Measurements from ENCODE around the gene NREP.
"Not testable (repeated sequence)": the region's sequence is repeated elsewhere in the genome, so short reads cannot be mapped to it uniquely, and the experiment has no call there.

The NREP gene

GRCh38 chr5:111735583-111736270 is 21.3 kb downstream of the NREP start:
- DNase-seq: peak; percentile 62

GRCh38 chr5:111734597-111734996 is 22.4 kb downstream of the NREP start:
- DNase-seq: no peak

DNA sequence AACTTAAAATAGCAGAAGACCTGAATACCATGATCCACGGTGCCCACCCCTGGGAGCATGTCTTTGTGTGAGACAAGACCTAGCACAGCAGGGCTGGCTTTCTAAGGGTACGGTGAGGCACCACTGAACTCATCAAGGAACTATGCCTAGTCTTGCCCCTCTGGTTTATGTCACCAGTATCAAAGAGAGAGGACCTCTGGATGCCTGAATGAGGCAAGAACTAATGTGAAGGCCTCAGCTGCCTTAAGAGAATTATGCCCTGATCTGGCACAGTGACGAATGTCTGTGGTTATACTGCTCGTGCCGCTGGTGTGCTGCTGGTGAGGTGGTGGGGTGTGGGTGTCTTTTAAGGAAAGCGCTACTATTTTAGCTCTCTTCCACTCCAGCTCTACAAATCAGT is 23.0 kb downstream of the NREP start:
- no peak for DNase-seq

DNA sequence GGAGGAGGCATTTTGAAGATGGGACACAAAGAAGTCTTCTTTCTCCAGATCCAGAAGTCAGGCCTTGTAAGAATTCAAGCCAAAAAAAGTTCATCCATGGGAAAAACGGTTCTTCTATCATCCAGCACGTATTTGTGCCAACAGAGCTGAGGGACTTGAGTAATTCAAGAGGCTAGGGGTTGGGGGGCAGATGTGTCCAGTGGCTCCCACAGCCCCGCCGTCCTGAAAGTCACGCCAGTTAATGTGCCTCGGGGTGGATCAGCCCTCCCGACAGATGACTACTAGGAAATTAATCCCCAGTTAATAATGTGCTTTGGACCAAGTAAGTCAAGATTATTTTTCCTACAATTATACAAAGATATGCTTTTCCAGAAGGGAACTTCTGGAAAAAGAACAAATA is 23.4 kb downstream of the NREP start:
- DNase-seq: no peak

GRCh38 chr5:111731638-111732037 is 25.4 kb downstream of the NREP start:
- DNase-seq: no peak

GRCh38 chr5:111730659-111731382 is 26.2 kb downstream of the NREP start:
- no peak for DNase-seq

- no peak for DNase-seq
Observed at GRCh38 chr5:111728941-111729340, 28.1 kb downstream of the NREP start.

- DNase-seq: no peak
Observed at GRCh38 chr5:111726986-111727385, 30.0 kb downstream of the NREP start.

DNA sequence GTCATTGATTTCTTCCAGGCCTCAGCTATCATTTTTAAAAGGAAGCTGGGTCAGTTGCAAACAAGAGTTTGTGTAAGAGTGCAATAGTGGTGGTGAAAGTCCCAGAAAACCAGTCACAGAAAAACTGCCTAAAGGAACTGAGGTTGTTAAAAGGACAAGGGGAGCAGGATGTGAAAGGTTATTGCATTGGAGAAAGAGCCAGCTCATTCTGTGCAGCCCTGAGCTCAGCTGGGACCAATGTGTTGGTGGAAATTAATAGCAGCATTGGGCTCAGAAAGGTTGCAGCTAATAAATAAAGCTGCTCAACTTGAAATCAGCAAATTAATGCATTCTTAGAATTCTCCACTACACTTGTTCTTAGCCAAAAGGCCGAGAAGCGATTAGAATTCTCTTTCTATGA is 34.9 kb downstream of the NREP start:
- no peak for DNase-seq

- DNase-seq: no peak
Observed at GRCh38 chr5:111720333-111720890, 36.6 kb downstream of the NREP start.

DNA sequence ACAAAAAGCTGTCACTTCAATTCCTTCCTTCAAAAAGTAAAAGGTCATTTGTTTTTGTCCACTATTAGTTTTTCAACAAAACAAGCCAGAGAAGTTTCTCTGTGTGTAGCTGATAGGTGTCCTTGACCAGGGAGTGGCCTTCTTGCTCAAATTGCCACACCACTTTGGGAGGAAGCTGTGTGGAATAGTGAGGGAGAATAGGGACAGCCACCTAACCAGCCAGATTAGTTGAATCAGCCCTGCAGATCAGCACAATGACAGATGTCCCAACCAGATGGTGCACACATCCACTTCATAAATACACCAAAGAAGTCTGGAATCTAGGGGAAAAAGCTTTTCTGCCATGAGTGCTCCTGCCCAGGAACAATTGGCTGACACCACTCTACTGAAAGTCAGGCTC is 37.2 kb downstream of the NREP start:
- no peak for DNase-seq

DNA sequence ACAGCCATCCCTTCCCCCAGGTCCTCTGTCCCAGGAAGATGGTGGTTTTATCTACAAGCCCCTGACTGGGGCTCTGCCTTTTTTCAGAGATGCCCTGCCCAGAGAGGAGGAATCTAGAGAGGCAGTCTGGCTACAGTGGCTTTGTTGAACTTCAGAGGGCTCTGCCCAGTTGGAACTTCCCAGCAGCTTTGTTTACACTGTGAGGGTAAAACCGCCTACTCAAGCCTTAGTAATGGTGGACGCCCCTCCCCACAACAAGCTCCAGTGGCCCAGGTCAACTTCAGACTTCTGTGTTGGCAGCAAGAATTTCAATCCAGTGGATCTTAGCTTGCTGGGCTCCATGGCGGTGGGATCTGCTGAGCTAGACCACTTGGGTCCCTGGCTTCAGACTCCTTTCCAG is 40.2 kb downstream of the NREP start:
- DNase-seq: not testable (repeated sequence)

- DNase-seq: no peak
Observed at GRCh38 chr5:111707630-111708164, 49.3 kb downstream of the NREP start.

- no peak for DNase-seq
Observed at GRCh38 chr5:111706345-111706744, 50.6 kb downstream of the NREP start.

GRCh38 chr5:111704452-111705085 is 52.4 kb downstream of the NREP start:
- DNase-seq: no peak

DNA sequence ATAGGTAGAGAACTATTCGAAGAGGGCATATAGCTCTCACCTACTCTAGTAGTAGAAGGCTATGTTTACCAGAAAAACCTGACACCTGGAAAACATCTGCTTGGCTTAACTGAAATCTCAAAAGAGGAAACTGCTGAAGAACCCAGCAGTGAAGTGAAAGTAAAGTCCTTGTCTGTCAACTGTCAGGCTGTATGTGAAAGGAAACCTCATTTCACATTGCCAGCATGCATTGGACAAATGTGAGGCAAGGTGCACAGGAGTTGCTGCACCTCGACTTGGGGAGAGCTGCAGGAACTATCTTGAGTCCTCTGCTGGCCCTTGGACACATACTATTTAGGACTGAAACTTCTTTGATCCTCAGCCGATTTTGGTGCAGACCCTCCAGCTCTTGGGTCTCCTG is 53.3 kb downstream of the NREP start:
- no peak for DNase-seq

GRCh38 chr5:111699976-111700375 is 57.0 kb downstream of the NREP start:
- DNase-seq: no peak

DNA sequence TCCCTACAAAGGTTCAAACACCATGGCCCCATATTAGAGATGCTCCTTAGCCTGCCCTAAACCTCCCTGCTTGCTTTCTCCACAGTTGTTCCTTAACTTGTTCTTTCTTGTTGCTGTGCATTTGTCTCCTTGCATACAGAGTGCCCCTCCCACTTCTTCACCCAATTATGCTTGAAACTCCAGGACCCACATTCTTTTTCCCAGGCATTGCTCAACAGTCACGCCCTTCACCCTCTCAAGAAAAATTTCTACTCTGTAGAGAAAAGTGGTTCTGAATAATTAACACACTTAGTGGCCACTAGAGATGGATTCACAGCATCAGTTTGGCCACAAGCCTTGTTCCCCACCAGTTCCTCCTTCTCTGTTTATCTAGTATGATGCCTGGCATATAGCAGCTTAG is 57.7 kb downstream of the NREP start:
- no peak for DNase-seq

- DNase-seq: no peak
Observed at GRCh38 chr5:111697881-111698757, 58.9 kb downstream of the NREP start.

DNA sequence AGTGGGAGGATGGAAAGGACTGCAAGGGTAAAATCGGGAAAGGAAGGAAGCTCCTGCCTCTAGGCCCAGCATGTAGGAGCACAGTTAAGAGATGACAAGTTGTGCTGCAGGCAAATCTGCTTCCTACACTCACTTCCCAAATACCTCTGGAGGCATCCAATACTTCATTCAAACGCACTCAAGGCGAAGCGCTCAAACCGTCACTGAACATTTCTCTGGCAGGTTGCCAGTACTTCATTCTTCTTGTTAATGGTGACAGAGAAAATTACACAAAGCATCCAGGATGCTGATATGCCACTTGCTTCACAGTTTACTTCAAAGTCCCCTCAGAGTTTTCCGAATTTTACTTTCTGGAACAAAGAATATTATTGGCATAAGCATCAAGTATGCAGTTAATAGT is 59.8 kb downstream of the NREP start:
- no peak for DNase-seq

DNA sequence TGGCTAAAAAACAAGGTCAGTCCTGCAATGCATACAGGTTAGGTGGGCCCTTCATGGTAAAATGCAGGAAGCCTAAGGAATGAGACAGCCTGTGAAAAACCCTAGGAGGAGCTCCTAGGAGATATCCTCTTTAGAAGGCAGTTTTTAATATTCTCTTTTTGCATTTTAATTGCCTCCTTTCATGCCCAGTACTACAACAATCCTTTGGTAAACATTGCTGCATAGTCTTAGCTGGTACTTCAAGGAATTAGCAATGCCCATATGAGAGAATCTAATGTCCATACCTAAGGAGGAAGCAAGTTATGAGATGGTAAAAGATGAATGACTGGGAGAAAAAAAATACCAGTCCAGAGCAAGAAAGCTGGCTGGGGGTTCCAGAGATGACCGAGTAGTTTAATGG is 61.0 kb downstream of the NREP start:
- no peak for DNase-seq

DNA sequence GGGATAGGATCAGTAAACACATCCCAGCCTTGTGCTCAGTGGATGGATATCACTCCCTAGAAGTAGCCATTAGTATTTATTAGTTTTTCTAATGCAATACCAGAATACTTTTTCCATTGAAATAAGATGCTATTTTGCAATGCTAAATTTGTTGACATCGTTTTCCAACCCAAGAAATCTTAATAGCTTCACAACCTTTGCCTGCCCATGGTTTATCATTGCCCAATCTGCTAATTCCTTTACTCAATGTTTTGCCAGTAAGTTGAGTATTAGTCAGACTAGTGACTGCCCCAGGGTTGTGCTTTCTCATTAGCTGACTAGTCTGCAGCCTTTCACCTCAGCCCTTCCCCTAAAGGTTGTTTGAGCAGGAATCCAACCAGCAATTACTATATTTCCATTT is 62.9 kb downstream of the NREP start:
- DNase-seq: no peak

DNA sequence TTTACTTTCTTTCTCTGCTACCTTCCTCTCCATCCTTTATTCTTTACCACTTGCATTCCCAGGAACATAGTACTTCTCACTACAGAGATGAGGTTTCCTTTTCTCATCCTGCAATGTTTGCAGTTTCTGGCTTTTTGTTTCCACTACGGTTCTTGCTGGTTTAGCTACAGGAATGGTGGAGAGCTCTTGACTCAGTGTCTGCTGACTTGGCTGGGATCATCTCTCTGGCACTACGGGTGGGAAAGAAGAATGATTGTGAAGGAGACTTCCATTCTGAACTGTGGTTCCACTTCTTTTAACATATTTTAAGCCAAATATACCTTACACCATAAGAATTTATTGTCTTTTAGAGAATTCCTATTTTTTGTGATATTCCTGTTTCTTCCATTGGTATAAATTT is 65.1 kb downstream of the NREP start:
- DNase-seq: no peak
